GM19455 (cell line): Measurements from ENCODE around the gene CHCHD4.

Source experiments
- ATAC-seq: cut with Tn5 transposase; IDR thresholded peaks from one replicate; pipeline ENCODE4 v1.9.1; 2021; ENCODE audit not compliant: unreplicated experiment

The CHCHD4 gene

DNA sequence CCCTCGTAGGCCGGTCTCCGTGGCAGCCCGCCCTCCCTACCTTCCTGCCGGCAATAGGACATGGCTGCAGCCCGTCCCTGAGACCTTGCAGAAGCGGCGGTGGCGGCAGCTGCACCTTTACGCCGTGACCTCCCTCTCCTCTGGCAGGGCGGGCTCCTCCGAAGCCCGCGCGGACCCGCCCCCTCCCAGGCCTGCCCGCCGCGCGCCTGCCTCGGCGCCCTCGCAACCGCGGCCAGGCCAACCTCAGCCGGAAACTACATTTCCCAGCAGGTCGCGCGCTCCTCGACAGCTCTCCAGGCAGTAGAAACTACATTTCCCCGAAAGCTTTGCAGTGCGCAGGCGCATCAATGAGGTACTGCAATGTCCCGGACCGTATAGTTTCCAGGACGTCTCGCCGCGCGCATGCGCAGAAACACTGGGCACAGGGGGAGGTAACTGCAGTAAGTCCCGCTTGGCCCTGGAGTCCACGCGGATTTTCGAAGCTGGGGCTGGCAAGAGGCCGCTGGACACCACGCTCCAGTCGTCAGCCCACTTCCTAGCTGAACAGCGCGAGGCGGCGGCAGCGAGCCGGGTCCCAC, at the start of gene CHCHD4, which contains the start of gene TMEM43:
Gene CHCHD4, minus strand, starts transcription at position 256 of the 578 bp plus-strand sequence. Its CDS starts 194 bp downstream, at position 62.
Gene TMEM43, plus strand, starts transcription at position 438 of the 578 bp plus-strand sequence. CDS start 142 bp downstream, outside the sequence.
- ATAC-seq = peak; percentile 89

DNA sequence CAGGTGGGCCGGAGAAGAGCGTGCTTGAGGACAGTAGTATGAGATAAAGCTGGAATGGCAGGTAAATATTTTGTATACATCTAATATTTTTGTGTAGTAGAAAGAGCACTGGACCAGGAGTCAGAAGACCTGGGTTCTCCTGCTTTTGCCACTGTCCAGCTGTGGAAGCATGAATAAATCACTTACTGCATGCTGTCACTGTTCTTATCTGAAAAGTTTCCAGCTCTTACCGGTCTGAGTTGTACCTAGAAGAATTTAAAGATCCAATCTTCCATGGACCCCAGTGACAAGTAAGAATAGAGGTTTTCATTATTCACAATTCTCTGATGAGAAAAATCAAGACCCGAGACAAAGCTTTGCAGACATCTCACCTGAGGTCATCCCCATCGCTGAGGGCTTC, 47.8 kb upstream of the CHCHD4 start:
- ATAC-seq = no peak

DNA sequence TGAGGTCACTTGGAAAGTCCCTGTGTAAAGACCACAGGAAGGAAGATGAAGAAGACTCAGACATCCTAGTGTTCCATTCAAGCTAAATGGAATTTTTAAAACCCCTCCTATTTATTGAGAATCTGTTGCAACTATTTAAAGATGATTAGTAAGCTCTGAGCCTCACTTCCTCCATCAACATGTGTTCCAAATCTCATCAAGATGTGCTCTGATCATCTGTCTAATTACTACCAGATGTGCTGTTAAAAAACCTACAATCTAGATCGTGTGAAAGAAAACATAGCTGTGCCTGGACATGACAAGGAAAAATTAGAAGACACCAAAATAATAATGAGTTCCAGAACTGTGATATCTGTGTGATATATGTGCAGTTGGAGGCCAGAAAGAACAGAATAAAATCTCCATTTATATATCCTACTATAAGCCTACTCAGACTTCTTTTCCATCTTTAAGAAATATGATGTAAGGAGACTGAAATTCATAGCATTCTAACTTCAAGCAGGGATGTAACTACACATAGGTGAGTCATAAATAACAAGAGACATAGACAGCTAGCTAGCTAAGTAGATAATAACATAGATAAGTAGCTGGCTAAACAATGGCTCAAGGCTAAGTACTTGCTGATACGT, 46.0 kb upstream of the CHCHD4 start:
- no peak for ATAC-seq

DNA sequence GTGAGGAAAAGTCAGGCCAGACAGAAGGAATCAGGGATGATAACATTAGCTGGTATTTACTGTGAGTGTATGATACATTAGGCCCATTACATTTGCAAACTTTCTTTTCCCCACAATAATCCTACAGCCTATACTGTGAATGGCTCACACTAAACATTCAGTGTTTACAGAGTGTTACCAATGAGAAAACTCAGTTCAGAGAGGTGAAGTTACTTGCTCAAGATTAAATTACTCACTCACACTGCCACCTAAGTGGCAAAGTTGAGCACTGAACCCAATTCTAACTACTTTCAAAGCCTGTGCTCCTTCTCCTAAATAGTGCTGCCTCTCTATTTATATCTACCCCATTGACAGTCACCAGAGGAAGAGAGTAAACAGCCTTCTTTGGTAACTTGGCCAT, 45.2 kb upstream of the CHCHD4 start:
- ATAC-seq = no peak

DNA sequence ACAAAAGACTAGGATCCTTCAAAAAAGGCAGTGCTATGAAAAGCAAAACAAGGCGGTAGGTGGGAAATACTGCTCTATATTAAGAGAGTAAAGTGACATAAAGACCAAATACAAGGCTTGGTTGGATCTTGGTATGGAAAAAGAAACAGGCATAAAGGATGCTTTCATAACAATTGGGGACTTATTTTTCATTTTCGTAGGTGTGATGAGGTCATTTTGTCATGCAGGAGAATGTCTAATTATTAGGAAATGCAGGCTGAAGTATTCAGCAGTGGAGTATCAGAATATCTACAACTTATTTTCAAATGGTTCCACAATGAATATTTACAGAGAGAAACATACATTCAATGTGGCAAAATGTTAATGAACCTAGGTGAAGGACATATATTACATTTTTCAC, 44.8 kb upstream of the CHCHD4 start:
- ATAC-seq = no peak

DNA sequence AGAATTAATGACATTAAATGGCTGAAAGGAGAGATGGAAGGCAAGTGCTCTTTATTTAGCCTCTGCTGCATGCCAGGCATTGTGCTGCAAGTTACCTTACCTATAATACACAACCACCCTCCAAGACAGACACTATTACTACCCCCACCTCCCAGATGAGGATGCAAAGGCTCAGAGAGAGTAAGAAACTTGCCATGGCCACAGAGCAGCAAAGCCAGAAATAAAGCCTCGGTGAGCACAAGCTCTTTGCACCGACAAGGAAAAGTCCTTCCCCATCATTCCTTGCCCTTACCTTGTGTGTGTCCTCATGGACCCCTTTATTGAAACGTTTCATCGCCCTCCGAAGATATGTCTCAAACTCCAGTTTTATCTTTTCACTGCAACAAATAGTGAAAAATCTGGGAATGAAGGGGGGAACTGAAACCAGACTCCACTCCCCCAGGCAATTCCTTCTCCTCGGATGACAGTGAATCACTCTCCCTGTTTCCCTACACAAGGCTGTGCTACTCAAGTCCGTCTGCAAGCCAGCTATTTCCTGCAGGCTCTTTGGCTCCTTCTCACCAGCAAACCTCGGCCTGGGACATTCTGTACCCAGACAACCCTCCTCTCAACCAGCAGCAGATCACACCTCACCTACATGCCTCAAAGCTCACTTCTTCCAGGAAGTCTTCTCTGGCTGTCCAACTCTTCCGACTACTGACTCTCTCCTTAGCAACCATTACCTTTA, 42.4 kb upstream of the CHCHD4 start:
- no peak for ATAC-seq

DNA sequence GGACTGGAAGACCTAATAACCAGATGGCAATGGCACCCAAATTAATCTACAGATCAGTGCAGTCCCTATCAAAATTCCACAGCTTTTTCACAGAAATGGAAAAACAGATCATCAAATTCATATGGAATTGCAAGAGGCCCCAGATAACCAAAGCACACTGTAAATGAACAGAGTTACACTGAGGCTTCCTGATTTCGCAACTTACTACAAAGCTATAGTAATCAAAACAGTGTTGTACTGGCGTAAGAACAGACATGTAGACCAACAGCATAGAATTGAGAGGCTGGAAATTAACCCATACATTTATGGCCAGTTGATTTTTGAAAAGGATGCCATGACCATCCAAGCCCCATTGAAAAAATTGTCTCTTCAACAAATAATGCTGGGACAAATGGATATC, 37.5 kb upstream of the CHCHD4 start:
- ATAC-seq = no peak

DNA sequence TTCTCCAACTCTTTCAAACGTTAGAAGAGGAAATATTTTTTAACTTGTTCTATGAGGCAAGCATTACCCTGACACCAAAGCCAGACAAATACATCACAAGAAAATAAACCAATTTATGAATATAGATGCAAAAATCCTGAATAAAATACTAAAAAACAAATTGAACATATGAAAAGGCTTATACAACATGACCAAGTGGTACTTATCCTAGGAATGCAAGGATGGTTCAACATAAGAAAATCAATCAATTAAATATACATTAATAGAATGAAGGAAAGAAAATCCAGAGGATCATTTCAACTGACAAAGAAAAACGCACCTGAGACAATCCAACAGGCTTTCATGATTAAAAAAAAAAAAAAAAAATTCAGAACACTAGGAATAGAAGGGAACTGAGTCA, 36.6 kb upstream of the CHCHD4 start:
- ATAC-seq = no peak

DNA sequence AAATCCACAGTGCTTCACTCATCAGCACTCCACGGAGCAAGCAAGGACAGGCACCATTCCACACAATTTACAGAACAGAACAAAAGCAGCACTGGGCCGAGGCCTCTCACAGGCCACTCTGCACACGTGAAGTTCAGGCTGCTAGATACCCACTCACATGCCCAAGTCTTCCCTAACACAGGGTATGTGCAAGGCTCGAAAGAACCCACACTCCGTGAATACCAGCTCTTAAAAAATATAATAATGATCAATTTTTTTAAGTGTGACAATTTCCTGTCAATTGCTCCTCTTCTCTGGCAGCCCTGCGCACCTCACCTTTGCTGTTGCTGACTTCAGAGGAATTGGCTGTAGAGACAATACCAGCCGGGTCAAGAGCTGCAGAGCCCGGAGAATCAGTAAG, 34.8 kb upstream of the CHCHD4 start:
- no peak for ATAC-seq

DNA sequence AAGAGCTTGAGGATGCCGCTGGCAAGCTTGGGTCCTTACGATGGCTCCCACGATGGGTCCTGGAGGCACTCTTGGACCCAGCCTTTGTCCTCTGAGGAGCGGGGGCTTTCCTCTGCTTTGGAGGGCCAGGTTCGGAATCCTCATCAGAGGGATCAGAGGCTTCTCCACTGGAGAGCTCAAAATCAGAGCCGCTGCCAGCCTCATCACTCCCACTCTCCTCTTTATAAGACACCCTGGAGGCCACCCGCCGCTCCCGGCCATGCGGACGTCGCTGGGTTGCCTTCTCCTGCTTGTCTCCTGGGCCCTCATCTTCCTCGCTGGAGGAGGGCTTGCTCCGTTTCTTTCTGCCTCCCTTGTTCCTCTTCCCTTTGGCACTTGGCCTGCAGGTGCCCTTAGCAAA, 33.7 kb upstream of the CHCHD4 start:
- ATAC-seq = no peak

DNA sequence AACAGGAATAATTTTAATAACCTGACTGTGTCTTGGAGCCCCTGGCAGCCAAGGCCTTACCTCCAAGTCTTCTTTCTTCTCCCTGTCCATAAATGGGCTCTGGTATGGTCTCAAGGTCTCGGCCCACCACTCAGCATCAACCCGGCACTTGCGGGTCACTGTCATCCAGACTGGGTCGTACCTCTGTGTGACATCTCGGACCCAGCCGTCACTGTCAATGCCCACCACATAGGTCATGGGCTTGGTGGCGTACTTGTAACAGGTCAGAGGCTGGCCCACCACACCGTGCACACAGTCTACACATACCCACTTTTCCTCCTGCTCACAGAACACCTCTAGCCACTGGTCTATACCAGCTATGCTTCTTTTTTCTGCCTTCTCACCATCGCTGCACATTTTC, 33.3 kb upstream of the CHCHD4 start:
- no peak for ATAC-seq

DNA sequence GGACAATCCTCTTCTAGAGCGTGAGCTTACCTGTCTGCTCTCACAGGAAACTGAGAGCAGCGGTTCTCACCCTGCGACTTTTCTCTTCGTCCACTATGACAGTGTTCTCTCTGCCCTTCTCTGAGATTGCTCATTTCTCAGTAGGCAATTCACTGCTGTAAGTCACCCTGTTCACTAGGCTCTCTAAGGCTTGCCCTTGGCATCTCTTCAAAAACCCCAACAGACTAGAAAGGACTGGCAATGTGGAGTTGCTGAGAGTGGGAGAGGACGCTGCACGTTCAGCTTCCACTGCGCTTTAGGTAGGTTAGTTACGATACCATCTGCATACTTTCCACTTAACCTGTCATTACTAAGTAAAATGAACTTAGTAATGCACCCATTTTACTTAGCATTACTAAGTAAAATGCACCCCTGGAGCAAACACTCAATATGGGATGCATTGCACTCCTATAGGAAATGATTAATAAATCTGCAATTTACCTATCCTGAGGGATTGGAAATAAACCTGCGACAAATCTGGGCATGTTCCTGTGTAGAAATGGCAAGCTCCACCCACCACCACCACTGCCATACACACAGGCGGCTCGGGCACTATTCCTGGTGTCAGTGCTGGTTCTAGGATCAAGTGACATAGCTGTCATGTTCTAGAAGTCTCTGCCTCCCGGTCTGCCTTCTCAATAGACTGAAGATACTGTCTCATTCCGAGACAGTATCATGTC, 32.3 kb upstream of the CHCHD4 start:
- ATAC-seq = no peak

DNA sequence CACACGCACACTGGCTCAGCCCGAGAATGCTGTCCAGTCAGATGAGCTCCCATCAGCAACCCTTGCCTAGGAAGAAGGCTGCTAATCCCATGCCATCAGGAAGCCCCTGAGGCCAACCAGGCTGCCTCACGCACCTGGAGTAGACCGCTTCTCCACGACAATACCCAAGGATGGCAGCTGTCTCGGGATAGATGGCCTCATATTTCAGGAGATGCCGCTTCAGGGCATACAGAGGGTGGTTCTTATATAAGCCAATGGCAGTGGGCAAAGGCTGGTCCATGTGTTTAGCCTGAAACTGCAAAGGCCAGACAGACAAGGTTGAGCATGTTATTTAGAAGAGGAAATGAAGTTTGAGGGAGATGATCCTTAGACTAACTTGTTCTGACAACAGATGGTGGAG, 31.5 kb upstream of the CHCHD4 start:
- ATAC-seq = no peak

DNA sequence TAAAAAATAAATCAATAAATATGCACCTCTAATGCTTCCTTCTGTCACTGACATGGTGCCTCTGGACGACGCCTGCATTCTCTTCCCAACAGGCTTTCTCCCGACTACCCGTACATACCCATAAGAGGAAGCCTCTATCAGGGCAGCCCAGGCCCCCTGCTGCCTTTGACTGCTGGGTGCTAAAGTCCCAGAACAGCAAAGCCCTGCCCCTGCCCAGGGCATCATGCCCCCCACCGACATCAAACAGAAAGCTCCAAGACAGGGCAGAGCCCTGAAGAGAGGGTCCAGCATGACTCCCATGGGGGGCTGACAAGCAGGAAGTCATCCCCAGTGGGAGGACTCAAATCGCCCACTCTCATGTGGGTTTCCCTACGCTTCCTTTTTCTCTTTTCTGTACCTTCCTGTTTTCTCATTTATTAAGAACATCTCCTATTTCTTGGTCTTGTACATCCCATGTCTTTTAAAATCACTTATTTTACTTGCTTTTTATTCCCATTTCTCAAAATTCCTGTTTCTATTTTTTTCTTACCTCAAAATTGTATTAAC, 30.3 kb upstream of the CHCHD4 start:
- no peak for ATAC-seq

DNA sequence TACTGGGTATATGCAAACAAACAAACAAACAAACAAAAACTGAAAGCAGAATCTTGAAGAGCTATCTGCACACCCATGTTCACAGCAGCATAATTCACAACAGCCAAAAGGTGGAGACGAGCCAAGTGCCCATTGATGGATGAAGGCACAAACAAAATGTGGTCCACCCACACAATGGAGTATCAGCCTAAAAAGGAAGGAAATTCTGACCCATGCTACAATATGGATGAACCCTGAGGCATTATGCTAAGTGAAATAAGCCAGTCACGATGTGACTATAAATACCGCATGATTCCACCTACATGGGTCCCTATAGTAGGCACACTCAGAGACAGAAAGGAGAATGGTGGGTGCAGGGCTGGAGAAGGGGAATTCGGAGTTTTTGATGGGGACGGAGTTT, 29.6 kb upstream of the CHCHD4 start:
- no peak for ATAC-seq

DNA sequence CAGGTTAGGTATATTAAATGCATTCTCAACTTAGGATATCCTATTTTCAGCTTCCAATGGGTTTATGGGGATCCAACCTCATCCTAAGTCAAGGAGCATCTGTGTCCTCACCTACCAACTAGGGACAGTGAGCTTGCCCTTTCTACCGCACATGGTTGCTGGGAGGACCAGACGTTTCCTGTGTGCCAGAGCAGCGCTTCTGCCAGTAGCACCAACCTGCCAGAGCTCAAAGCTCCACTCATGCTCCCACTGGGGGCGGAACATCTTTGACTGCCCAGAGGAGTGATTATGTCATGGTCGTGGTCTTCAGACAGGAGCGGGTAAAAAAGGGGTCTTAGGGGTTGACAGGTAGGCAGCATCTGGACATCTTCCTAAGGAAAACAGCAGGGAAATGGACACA, 29.0 kb upstream of the CHCHD4 start:
- ATAC-seq = no peak

DNA sequence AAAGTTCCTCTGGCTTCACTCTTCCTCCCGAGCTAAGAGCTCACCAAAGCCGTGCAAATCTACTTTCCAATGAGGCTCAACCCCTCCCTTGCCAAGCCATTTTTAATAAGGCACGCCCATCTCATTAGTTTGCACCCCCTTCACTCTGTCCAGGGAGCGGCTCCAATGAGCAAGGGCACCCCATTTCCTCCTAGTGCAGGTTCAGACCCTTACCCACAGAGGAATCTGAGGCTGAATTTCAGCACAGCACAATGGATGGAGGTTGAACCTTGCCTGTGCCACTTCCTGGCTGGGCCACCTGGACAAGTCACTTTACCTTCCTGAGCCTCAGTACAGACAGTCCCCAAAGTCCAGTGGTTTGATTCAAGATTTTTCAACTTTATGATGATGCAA, 28.3 kb upstream of the CHCHD4 start:
- no peak for ATAC-seq

DNA sequence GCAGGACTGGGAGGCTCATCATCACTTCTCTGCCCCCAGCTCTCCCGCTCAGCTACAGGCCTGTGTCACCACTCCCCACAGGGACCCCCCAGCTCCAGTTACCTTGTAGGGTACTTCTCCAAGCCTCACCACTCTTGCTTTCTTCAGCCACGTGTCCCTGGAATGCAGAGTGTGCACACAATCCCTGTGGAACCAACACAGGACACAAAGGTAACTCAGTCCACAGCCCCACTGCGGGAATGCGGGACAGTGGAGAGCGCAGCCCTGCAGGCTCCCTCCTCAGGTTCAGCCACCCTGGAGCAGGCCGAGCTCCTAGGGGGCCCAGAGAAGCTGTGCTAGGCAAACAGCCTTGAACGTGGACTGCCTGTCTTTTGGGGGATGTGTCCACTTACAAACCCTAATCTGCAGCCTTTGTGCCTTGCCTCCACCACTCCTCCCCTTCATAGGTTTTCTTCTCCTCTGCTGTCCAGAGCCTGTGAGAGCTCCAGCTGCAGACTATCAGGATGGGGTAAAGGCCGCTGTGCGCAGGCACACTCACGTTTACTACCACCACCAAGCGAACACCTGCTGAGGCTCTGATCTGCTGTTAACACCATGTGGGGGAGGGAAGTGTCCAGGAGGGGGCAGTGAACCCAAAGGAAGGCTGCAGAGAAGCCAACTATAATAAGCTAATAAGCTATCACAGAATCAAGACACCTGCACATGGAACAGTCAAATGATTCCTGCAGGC, 27.7 kb upstream of the CHCHD4 start:
- no peak for ATAC-seq

DNA sequence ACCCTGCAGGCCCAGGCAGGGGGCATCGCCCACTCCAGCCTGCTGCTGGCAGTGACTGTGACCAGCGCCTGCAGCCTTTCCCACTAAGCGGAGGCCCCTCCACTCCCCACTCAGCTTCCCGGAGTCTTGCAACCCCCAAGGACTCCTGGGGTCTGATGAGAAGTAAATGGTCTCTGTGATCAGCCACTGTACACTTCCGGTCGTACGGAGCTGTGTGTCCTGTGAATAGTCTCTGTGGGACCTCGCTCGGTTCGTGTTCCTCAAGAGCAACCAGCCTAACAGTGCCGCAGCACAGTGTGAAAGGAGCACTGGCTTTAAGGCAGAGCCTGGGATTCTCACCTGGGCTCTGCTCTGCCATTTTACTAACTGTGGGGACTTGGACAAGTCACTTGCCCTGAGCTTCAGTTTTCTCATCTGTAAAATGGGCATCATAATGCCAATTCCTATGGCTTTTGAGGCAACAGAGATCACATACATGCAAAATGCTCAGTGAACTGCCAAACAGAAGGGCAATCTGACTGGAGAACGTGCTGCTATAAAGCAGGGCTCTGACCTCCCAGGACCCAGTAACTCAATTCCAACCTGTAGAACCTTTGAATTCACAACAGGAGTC, 26.9 kb upstream of the CHCHD4 start:
- ATAC-seq = no peak

DNA sequence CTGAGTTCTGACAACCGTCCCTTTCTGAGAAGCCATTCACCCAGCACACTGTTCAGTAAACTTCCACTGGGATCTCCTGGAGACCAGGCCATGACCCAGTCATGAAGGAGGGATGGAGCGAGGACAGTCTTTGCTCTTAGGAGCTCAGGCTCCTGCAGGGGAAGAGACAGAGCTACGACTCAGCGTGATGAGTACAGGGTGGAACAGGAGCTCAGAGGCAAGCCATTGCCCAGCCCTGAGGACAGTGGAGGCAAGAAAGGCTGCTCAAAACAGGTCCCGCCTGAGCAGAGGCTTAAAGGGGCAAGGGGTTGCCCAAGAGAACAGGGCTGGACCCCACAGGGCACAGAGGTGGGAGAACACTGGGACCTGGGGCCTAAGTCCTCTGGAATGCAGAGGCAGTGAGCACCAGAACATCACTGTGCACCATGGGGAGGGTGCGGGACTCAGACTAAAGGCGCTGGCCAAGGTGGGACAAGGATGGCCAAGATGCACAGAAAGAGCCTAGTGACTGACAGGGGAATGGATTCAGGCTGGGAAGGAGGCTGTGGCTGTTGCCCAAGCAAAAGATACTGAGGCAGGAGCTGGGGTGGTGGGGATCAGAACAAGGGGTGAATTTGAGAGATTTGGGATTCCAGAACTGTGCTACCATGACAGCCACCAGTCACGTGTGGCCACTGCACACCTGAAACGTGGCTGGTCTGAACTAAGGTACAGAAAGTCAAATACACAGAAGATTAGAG, 26.0 kb upstream of the CHCHD4 start:
- ATAC-seq = no peak
